Liver (tissue), 9 donors: Measurements from ENCODE around the gene PSMD4. TPM values are rescaled to one million over a fixed set of nuclear protein-coding genes. Genes with fewer than 3 reads are reported as not detected.

ENCODE experiments used
- DNase-seq: peaks from one replicate; pipeline ENCODE4 v3.0.0-alpha.2; 2017; ENCODE audit warnings: low spot score
- H3K27ac ChIP-seq, 2 donors: one replicate each; pipeline ENCODE4 v1.7.0; 2013; ENCODE audit warnings: inconsistent platforms in 2 of 2, low read length in 2 of 2, control low read depth in 1 of 2, low read depth in 1 of 2, mild to moderate bottlenecking in 1 of 2
- H3K27me3 ChIP-seq, 4 donors: one replicate each; pipeline versions ENCODE4 v1.6.1 to v1.7.0; 2013; ENCODE audit warnings: low read length in 3 of 4, inconsistent platforms in 1 of 4, mild to moderate bottlenecking in 1 of 4, moderate library complexity in 1 of 4; ENCODE audit not compliant: control insufficient read depth in 4 of 4, insufficient read depth in 4 of 4
- H3K36me3 ChIP-seq, 4 donors: one replicate each; pipeline versions ENCODE4 v1.6.1 to v1.7.0; 2013; ENCODE audit warnings: low read length in 3 of 4, mild to moderate bottlenecking in 3 of 4, low read depth in 1 of 4, moderate library complexity in 1 of 4; ENCODE audit not compliant: control insufficient read depth in 4 of 4, insufficient read depth in 3 of 4
- H3K4me1 ChIP-seq, 4 donors: one replicate each; pipeline versions ENCODE4 v1.6.1 to v1.7.0; 2013; ENCODE audit warnings: low read length in 3 of 4, mild to moderate bottlenecking in 3 of 4, moderate library complexity in 1 of 4; ENCODE audit not compliant: control insufficient read depth in 4 of 4, insufficient read depth in 4 of 4
- H3K4me3 ChIP-seq, 3 donors: one replicate each; pipeline versions ENCODE4 v1.6.1 to v1.7.0; 2013; ENCODE audit warnings: low read length in 3 of 3, control low read depth in 1 of 3, low read depth in 1 of 3, mild to moderate bottlenecking in 1 of 3
- H3K9ac ChIP-seq, 2 donors: one replicate each; pipeline ENCODE4 v1.7.0; 2013; ENCODE audit warnings: low read length in 2 of 2, mild to moderate bottlenecking in 2 of 2, moderate library complexity in 2 of 2, control low read depth in 1 of 2, low read depth in 1 of 2
- H3K9me3 ChIP-seq, 4 donors: one replicate each; pipeline versions ENCODE4 v1.6.1 to v1.7.0; 2013; ENCODE audit warnings: low read length in 3 of 4; ENCODE audit not compliant: control insufficient read depth in 4 of 4
- EGR1 ChIP-seq, 2 donors: IDR thresholded peaks; 2 replicates each; pipeline ENCODE4 v1.6.1; 2016 to 2018; ENCODE audit warnings: antibody characterized with exemption in 2 of 2, low read depth in 2 of 2
- FOXA1 ChIP-seq: IDR thresholded peaks from 2 replicates; pipeline ENCODE4 v1.6.1; 2016; ENCODE audit warnings: antibody characterized with exemption
- FOXA2 ChIP-seq: IDR thresholded peaks from 2 replicates; pipeline ENCODE4 v1.6.1; 2016; ENCODE audit warnings: antibody characterized with exemption
- GABPA ChIP-seq, 2 donors: IDR thresholded peaks in 1 of 2; conservative IDR thresholded peaks in 1 of 2; 2 replicates each; pipeline ENCODE4 v1.6.1; 2016; ENCODE audit warnings: antibody characterized with exemption in 2 of 2, mild to moderate bottlenecking in 1 of 2, moderate library complexity in 1 of 2
- HNF4A ChIP-seq, 2 donors: conservative IDR thresholded peaks; 2 replicates each; pipeline ENCODE4 v1.6.1; 2016; ENCODE audit warnings: antibody characterized with exemption in 2 of 2, mild to moderate bottlenecking in 2 of 2
- HNF4G ChIP-seq: IDR thresholded peaks from 2 replicates; pipeline ENCODE4 v1.6.1; 2016; ENCODE audit warnings: antibody characterized with exemption
- JUND ChIP-seq, 2 donors: IDR thresholded peaks; 2 replicates each; pipeline ENCODE4 v1.6.1; 2016; ENCODE audit warnings: antibody characterized with exemption in 2 of 2
- NR2F2 ChIP-seq: IDR thresholded peaks from 2 replicates; pipeline ENCODE4 v1.6.1; 2016; ENCODE audit warnings: antibody characterized with exemption
- RAD21 ChIP-seq, 2 donors: IDR thresholded peaks; 2 replicates each; pipeline ENCODE4 v1.6.1; 2016; ENCODE audit warnings: antibody characterized with exemption in 2 of 2, mild to moderate bottlenecking in 2 of 2
- RXRA ChIP-seq, 2 donors: IDR thresholded peaks; 2 replicates each; pipeline ENCODE4 v1.6.1; 2017 to 2018; ENCODE audit warnings: antibody characterized with exemption in 2 of 2, mild to moderate bottlenecking in 1 of 2
- SP1 ChIP-seq: IDR thresholded peaks from 2 replicates; pipeline ENCODE4 v1.6.1; 2018; ENCODE audit warnings: antibody characterized with exemption, mild to moderate bottlenecking
- TAF1 ChIP-seq: conservative IDR thresholded peaks from 2 replicates; pipeline ENCODE4 v1.6.1; 2016; ENCODE audit warnings: antibody characterized with exemption, mild to moderate bottlenecking
- YY1 ChIP-seq: IDR thresholded peaks from 2 replicates; pipeline ENCODE4 v1.6.1; 2016; ENCODE audit warnings: antibody characterized with exemption, mild to moderate bottlenecking
- WGBS: extraction: QIAGEN DNeasy Blood & Tissue Kit; methylation state at CpG from one replicate; pipeline ENCODE4 v1.1.7; 2013; 5-methylcytosine and 5-hydroxymethylcytosine counted together
- polyA plus RNA-seq, 2 donors: library from polyadenylated mRNA; stranded (reverse) in 1 of 2; unstranded in 1 of 2; fragments of 200-250 nt in 1 of 2; fragments of >200 nt in 1 of 2; fragmentation: Nextera tagmentation in 1 of 2; extraction: Ambion mirVana in 1 of 2; gene quantifications; one replicate each; pipeline versions ENCODE4 v1.2.1 to v1.2.3, GENCODE V29; 2013 to 2015
- total RNA-seq, 2 donors: library from RNA; depleted of rRNA; stranded (reverse); fragments of >200 nt; gene quantifications; one replicate each; pipeline ENCODE4 v1.2.3, GENCODE V29; 2014
- TF ChIP-seq, protein P1 (sequence below): fragments of 150-350 bp; IDR thresholded peaks from 2 replicates; pipeline ENCODE4 v1.5.1; 2017; ENCODE audit warnings: improper control_type of control experiment, low read depth, low read length; ENCODE audit not compliant: missing input control
- TF ChIP-seq, protein P2 (sequence below): IDR thresholded peaks from 2 replicates; pipeline ENCODE4 v1.6.1; 2016; ENCODE audit warnings: antibody characterized with exemption
- TF ChIP-seq, protein P3 (sequence below): IDR thresholded peaks from 2 replicates; pipeline ENCODE4 v1.6.1; 2016; ENCODE audit warnings: antibody characterized with exemption, mild to moderate bottlenecking
- TF ChIP-seq, protein P4 (sequence below): IDR thresholded peaks from 2 replicates; pipeline ENCODE4 v1.6.1; 2016; ENCODE audit warnings: antibody characterized with exemption
- TF ChIP-seq, protein P5 (sequence below): IDR thresholded peaks from 2 replicates; pipeline ENCODE4 v1.6.1; 2016; ENCODE audit warnings: antibody characterized with exemption
- donor health status: healthy.
- donor health status: healthy.
- donor health status: healthy.
- donor health status: healthy.
- donor health status: healthy.

The PSMD4 gene
- total and polyA plus RNA-seq, 4 donors, result 77.7 to 108 (median 87.0) TPM

DNA sequence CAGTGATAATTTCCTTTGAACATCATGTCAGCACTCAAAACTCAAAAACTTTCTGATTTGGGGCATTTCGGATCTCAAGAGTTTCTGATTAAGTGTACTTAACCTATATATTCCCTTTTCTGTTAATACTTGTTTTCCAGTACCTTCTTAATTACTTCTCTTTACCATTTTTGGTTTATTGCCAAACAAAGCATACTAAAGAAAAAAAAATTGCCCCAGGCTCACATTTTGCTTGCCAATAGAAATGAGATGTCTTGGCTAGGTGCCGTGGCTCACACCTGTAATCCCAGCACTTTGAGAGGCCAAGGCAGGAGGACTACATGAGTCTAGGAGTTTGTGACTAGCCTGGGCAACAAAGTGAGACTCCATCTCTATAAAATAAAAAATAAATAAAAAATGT lies 4.8 kb downstream of the PSMD4 start:
- 96% methylated on average over 2 of the region's 2 CpGs for WGBS
- Histone ChIP-seq H3K36me3 (peaks cover 2 to 6% (median 4%) of the 10 kb centered on the region in 4 donors), H3K4me1 (peaks cover 3 to 15% (median 9%) of the 10 kb centered on the region in 4 donors), H3K9me3 (no peaks in the 10 kb centered on the region), H3K27me3 (no peaks in the 10 kb centered on the region), H3K27ac (no peak overlapping the region), H3K9ac (no peak overlapping the region), H3K4me3 (no peak overlapping the region)
- TF ChIP-seq TAF1 (no peak), YY1 (no peak), RXRA (IDR thresholded peaks at IDR 0.05) (no peak), RAD21 (IDR thresholded peaks at IDR 0.05) (no peak), SP1 (no peak), EGR1 (IDR thresholded peaks at IDR 0.05; ENCODE audit: low read depth in 2 of 2) (no peak), HNF4G (no peak), HNF4A (conservative IDR thresholded peaks at IDR 0.05) (no peak), FOXA2 (no peak), JUND (IDR thresholded peaks at IDR 0.05) (no peak), GABPA (IDR thresholded peaks at IDR 0.05 in 1 of 2, conservative IDR thresholded peaks at IDR 0.05 in 1 of 2) (no peak), FOXA1 (no peak), NR2F2 (no peak)
- TF ChIP-seq, protein P1, sequence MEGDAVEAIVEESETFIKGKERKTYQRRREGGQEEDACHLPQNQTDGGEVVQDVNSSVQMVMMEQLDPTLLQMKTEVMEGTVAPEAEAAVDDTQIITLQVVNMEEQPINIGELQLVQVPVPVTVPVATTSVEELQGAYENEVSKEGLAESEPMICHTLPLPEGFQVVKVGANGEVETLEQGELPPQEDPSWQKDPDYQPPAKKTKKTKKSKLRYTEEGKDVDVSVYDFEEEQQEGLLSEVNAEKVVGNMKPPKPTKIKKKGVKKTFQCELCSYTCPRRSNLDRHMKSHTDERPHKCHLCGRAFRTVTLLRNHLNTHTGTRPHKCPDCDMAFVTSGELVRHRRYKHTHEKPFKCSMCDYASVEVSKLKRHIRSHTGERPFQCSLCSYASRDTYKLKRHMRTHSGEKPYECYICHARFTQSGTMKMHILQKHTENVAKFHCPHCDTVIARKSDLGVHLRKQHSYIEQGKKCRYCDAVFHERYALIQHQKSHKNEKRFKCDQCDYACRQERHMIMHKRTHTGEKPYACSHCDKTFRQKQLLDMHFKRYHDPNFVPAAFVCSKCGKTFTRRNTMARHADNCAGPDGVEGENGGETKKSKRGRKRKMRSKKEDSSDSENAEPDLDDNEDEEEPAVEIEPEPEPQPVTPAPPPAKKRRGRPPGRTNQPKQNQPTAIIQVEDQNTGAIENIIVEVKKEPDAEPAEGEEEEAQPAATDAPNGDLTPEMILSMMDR, result no peak
- TF ChIP-seq, protein P2, sequence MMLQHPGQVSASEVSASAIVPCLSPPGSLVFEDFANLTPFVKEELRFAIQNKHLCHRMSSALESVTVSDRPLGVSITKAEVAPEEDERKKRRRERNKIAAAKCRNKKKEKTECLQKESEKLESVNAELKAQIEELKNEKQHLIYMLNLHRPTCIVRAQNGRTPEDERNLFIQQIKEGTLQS, result no peak
- TF ChIP-seq, protein P3, sequence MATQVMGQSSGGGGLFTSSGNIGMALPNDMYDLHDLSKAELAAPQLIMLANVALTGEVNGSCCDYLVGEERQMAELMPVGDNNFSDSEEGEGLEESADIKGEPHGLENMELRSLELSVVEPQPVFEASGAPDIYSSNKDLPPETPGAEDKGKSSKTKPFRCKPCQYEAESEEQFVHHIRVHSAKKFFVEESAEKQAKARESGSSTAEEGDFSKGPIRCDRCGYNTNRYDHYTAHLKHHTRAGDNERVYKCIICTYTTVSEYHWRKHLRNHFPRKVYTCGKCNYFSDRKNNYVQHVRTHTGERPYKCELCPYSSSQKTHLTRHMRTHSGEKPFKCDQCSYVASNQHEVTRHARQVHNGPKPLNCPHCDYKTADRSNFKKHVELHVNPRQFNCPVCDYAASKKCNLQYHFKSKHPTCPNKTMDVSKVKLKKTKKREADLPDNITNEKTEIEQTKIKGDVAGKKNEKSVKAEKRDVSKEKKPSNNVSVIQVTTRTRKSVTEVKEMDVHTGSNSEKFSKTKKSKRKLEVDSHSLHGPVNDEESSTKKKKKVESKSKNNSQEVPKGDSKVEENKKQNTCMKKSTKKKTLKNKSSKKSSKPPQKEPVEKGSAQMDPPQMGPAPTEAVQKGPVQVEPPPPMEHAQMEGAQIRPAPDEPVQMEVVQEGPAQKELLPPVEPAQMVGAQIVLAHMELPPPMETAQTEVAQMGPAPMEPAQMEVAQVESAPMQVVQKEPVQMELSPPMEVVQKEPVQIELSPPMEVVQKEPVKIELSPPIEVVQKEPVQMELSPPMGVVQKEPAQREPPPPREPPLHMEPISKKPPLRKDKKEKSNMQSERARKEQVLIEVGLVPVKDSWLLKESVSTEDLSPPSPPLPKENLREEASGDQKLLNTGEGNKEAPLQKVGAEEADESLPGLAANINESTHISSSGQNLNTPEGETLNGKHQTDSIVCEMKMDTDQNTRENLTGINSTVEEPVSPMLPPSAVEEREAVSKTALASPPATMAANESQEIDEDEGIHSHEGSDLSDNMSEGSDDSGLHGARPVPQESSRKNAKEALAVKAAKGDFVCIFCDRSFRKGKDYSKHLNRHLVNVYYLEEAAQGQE, result no peak
- TF ChIP-seq, protein P4, sequence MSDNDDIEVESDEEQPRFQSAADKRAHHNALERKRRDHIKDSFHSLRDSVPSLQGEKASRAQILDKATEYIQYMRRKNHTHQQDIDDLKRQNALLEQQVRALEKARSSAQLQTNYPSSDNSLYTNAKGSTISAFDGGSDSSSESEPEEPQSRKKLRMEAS, result no peak
- TF ChIP-seq, protein P5, sequence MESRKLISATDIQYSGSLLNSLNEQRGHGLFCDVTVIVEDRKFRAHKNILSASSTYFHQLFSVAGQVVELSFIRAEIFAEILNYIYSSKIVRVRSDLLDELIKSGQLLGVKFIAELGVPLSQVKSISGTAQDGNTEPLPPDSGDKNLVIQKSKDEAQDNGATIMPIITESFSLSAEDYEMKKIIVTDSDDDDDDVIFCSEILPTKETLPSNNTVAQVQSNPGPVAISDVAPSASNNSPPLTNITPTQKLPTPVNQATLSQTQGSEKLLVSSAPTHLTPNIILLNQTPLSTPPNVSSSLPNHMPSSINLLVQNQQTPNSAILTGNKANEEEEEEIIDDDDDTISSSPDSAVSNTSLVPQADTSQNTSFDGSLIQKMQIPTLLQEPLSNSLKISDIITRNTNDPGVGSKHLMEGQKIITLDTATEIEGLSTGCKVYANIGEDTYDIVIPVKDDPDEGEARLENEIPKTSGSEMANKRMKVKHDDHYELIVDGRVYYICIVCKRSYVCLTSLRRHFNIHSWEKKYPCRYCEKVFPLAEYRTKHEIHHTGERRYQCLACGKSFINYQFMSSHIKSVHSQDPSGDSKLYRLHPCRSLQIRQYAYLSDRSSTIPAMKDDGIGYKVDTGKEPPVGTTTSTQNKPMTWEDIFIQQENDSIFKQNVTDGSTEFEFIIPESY, result no peak
- no peak for DNase-seq
